ENCODE results near the gene HS6ST1.

Gene HS6ST1, protein sequence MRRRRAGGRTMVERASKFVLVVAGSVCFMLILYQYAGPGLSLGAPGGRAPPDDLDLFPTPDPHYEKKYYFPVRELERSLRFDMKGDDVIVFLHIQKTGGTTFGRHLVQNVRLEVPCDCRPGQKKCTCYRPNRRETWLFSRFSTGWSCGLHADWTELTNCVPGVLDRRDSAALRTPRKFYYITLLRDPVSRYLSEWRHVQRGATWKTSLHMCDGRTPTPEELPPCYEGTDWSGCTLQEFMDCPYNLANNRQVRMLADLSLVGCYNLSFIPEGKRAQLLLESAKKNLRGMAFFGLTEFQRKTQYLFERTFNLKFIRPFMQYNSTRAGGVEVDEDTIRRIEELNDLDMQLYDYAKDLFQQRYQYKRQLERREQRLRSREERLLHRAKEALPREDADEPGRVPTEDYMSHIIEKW
- 8.7 to 22.8 reads per million in 2 donors for total RNA-seq

DNA sequence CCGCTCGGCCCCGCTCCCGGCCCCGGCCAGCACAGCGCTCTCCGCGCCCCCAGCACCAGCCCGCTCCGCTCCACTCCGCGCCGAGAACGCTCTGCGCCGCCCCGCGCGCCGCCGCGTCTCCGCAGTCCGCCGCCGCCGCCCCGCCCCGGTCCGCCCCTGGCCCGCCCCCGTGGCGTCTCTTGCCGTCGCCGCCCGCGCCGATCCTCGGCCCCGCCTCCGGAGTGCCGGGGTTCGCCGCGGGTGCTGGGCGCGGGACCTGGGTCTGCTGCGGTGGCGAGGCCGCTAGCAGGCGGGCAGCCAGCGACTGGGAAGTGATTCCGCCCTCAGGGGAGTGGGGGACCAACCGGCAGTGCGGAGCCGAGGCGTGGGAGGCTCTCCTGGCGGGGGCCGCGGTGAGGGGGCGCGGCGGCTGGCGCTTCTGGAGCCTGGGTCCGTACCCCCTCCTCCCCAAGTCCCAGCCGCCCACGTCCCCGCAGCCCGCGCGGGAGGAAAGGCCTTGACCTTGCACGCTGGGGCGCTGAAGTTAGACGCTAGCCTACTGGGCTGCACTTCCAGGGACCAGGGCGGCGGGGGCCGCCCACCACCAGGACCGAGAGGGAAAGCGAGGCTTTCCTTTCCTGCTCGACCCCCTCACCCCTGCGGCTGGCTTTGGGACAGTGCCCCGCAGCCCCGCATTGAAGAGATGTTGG is at the start of gene HS6ST1:
HS6ST1 (minus strand) TSS at position 93 of the 689 bp plus-strand sequence. CDS start 305 bp downstream, outside the sequence.
- DNase-seq, result peak; percentile 81

GRCh38 chr2:128367601-128368359 is 49.1 kb upstream of the HS6ST1 start:
- DNase-seq, result no peak

DNA sequence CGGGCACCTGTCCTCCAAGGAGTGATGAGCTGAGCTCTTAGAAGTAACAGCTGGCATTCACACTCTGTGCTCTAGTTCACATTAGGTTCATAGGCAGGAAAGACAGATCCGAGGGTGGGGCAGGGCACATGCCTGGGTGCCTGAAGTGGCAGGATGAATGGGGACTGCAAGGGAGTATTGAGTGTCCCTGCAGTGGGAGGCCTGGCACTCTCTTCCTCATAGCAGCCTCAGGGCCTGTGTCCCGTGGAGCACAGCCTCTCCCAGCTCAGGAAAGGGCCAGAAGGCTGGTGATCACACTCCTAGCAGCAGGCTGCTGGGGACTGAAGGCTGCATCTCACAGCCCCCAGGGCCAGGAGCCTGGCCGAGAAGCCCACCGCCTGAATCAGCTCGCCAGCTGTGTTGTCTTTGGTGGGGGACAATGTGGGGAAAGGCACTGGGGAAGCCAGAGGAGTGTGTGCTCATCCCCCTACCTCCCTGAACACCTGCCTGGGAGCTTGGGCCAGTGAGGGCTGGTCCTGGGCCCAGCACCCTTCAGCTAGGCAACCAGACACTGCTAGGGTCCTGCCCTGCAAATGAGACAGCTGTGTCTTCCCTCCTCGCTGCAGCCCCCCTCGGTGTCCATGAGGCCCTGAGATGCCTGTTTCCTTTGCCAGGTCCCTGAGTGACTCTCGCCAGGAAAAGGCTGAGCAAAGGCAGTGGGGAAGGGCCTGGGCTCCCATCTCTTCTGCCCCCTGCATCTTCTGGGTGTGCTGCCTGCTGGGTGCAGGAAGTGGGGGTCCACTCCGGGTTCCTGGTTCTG is 48.2 kb upstream of the HS6ST1 start:
- no peak for DNase-seq

DNA sequence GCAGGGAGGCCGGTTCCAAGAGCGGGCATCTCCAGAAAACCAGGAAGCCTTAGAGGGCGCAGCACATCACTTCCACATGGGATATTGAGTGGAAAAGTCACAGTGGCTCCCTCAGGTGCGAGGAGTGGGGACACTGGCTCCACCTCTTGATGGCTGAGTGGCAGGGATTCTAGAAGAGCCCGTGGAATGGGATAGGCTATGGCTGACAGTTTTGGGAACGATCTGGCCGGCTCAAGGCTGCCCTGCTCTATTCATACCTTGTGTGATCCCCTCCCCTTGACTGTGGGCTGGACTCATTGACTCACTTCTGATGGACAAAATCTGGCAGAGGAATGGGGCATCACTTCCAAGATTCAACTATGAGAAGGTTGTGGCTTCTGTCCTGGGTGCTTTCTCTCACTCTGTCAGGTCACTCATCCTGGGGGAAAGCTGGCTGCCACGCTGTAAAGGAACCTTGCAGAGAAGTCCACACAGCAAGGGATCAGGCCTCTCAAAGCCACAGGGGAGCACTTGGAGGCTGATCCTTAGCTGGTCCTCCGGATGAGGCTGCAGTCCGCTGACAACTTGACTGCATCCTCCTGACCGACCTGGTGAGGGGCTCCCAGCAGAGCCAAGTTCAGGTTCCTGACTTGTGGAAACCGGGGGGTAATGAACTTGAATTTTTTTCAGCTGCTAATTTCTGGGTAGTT is 46.7 kb upstream of the HS6ST1 start:
- DNase-seq, result no peak

DNA sequence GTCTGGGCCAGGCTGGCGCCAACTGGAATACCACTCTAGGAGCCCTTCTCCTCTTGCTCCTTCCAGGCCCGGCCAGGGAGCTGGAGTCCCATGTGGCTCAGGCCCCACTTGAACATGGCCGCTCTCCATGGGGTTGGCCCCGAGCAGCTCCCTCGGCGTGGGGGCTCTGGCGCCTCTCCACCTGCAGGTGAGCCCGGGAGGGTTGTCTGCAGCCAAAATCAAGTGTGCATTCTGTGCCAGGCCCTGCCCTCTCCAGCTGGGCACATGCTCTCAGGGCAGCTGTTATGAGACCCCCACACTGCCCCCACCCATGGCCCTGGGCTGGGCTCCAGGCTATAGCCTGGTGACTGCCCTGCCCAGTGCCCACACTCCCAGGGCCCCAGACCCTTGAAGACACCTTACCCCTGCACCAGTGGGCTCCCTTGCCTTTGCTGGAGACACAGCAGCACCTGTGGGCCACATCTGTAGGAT is 45.8 kb upstream of the HS6ST1 start:
- no peak for DNase-seq

- DNase-seq, result no peak
Measured at GRCh38 chr2:128363934-128364361, 45.3 kb upstream of the HS6ST1 start.

- no peak for DNase-seq
Measured at GRCh38 chr2:128362889-128363228, 44.2 kb upstream of the HS6ST1 start.

GRCh38 chr2:128362176-128362888 is 43.7 kb upstream of the HS6ST1 start:
- DNase-seq, result no peak

DNA sequence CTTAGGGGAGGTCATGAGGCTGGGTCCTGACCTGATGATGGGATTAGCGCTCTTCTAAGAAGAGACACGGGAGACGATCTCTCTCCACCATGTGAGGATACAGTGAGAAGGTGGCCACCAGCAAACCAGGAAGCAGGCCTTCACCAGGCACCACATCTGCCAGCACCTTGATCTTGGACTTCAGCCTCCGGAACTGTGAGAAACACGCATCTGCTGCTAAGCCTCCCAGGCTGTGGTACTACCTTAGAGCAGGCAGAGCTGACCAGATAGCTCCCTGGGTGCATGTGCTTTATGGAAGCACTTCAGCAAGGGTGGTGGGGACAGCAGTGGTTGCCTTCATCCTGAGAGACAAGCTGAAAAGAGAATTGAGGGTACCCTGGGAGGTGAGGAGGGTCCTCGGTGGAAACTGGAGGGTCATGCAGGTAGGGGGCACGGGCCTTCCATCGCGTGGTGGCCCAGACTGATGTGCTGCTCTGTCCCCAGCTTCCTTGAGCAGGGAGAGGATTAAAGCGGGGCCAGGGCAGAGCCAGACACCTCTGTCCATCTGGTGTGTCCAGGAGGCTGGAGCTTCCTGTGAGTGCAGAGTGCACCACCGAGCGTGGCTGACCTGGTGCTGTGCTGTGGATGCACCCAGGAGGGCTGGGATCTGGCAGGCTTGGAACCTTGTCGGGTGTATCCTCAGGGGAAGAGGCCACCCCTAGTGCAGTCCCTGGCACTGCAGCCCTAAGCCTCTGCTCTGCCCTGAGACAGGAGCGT is 42.9 kb upstream of the HS6ST1 start:
- DNase-seq, result no peak

- DNase-seq, result no peak
Measured at GRCh38 chr2:128360711-128361110, 42.0 kb upstream of the HS6ST1 start.

DNA sequence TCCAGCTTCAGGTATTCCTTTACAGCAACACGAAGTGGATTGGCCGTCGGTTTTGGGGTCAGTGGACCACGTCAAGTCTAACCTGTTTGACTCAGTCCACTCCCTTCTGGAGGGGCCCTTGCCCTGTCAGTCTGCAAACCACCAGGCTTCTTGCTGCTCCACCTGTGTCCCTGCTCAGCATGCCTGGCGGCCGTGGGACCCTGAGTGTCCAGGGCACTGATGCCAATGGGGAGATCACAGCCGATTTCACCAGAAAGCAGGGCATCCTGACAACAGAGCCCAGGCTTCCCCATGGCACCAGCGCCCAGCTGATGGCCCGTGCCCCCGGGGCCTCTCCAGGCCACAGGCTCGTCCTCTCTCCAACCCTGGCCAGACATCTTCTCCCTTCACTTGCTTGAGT is 41.2 kb upstream of the HS6ST1 start:
- DNase-seq, result no peak

- DNase-seq, result no peak
Measured at GRCh38 chr2:128358941-128359731, 40.5 kb upstream of the HS6ST1 start.

DNA sequence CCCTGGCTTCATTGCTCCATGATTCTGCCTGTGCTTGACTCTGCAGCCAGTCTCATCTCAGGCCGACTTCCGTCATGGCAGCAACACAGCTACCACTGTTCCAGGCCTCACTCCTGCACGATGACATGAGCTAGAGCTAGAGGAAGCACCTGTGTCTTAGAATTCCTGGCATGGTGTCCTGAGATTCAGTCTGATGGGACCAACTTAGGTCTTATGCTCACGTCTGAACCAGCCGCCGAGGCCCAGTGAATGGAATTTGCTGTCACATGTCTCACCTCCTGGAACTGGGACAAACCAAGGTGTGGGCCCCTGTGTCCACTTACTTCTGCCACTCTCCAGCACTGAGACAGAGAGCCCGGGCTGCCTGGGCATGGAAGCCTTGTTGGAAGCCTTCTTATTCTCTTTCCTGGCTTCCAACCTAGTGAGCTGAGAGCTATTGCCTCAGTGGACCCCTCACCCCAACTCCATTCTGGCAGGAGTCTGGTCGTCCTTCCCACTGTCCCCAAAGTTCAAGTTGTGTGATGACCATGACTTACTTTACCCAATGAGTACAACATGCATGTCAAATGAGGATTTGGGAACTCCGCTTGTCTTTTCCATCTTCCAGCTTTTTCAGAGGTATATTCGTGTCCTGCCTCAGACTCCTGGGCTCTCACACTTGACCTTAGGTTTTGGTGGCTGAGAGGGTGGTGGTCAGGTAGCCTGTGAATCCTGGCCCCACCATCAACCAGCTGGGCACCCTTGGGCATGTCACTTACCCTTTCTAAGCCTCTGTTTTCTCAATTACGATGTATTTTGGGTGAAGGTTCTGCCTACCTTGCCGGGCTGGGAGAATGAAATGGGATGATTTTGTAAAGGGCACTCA is 39.1 kb upstream of the HS6ST1 start:
- no peak for DNase-seq

DNA sequence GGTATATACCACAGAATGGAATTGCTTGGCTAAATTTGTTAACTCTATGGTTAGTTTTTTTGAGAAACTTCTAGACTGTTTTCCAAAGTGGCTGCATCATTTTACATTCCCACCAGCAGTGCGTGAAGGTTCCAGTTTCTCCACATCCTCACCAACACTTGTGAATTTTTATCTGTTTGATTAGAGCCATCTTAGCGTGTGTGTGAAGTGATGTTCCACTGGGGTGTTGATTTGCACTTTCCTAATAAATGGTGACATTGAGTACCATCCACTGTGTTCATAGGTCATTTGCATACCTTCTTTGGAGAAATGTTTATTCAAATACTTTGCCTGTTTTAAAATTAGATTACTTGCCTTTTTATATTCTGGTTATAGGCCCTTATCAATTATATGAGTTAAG is 37.5 kb upstream of the HS6ST1 start:
- DNase-seq, result no peak

DNA sequence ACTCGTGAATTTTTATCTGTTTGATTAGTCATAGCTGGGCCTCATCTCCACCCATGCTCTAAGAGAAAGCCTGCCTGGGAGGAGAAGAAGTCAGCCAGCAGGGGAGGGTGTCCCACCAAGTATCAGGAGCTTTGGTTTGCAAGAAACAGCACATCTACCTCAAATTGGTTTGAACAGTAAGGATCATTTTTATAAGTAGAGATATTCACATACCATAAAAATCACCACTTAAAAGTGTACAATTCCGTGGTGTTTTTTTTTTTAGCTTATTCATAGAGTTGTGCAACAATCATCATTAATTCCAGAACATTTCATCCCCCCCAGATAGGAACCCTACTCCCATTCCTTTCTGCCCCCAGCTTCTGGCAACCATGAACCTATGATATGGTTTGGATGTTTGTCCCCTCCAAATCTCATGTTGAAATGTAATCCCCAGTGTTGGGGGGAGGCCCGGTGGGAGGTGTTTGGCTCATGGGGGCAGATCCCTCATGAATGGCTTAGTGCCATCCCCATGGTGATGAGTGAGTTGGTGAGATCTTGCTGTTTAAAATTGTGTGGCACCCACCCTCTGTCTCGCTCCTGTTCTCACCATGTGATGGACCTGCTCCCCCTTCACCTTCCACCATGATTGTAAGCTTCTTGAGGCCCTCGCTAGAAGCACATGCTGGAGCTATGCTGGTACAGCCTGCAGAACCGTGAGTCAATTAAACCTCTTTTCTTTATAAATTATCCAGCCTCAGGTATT is 36.2 kb upstream of the HS6ST1 start:
- no peak for DNase-seq

- no peak for DNase-seq
Measured at GRCh38 chr2:128354161-128354560, 35.5 kb upstream of the HS6ST1 start.

GRCh38 chr2:128350736-128351135 is 32.1 kb upstream of the HS6ST1 start:
- no peak for DNase-seq

- DNase-seq, result no peak
Measured at GRCh38 chr2:128348701-128349100, 30.0 kb upstream of the HS6ST1 start.
